GM12872 (cell line): ENCODE data around the gene COX4I1.

Experiments used
- TF ChIP-seq, protein P1 (sequence below): IDR thresholded peaks from 3 replicates; pipeline ENCODE4 v1.5.1; 2011; ENCODE audit warnings: low read depth, mild to moderate bottlenecking, low read length, moderate library complexity; ENCODE audit not compliant: insufficient read depth

The COX4I1 gene

DNA sequence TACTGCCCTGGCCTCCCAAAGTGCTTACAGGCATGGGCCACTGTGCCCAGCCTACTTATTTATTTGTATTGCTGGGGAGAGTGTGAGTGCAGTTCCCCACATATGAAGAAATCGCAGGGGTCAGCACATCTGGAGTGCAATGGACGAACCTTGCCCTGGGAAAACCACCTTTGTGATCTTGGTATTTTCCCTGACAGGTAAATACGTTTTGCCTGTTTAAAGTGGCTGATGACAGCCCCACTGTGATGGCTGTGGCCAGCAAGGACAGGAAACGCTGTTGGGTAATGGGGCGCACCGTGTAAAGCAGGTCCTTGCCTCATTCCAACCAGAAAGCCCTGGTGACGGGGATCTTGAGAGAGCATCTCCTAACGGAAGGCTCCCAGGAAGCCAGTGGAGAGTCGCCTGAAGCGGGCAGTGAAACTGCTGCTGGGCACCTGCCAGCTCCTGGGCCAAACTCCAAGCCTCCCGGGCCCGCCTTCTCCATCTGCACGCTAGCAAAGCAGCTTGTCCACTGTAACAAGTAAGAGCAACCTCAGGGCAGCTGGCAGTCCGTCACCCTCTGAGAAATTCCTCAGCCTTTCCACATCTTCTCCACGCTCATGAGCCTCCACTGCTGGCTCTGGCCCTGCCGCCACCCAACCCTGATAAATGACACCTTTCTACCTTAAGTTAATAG, 17.7 kb upstream of the COX4I1 start:
- TF ChIP-seq, protein P1, sequence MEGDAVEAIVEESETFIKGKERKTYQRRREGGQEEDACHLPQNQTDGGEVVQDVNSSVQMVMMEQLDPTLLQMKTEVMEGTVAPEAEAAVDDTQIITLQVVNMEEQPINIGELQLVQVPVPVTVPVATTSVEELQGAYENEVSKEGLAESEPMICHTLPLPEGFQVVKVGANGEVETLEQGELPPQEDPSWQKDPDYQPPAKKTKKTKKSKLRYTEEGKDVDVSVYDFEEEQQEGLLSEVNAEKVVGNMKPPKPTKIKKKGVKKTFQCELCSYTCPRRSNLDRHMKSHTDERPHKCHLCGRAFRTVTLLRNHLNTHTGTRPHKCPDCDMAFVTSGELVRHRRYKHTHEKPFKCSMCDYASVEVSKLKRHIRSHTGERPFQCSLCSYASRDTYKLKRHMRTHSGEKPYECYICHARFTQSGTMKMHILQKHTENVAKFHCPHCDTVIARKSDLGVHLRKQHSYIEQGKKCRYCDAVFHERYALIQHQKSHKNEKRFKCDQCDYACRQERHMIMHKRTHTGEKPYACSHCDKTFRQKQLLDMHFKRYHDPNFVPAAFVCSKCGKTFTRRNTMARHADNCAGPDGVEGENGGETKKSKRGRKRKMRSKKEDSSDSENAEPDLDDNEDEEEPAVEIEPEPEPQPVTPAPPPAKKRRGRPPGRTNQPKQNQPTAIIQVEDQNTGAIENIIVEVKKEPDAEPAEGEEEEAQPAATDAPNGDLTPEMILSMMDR: no peak

DNA sequence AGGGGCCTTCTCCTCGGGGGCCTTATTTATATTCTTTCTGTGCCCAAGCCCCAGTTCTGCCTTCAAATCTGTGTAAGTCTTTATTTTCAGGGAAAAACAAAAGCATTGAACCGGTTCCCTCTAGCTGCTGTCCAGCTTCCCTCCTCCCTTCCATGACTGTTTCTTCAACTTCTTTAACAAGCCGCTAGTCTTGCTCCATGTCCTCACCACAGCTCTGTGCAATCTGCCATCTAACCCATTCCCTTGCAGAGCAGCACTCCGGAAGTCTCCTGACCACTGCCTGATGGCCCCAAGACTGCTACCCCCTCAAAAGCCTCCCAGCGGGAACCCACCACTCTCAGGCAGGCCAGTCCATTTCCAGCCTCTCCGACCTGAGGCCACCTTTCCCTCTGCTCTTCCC, 17.0 kb upstream of the COX4I1 start:
- TF ChIP-seq, protein P1: no peak

DNA sequence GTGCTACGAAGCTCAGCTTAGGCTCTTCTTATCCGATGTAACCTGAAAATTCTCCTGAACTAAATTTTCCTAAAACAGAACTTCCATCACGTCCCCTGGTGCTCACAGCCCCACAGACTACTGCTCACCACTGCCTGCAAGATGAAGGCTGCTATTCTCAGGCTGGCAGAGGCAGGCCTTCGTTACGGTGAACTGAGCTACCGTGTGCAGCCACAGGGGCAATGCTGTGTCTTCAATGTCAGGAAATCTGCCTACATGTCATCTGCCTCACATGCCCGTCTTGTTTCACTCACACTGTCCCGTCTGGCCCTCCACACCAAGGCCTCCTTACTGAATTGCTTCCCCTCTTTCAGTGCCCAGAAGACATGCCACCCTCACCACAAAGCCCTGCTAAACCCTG, 16.1 kb upstream of the COX4I1 start:
- TF ChIP-seq, protein P1: no peak

DNA sequence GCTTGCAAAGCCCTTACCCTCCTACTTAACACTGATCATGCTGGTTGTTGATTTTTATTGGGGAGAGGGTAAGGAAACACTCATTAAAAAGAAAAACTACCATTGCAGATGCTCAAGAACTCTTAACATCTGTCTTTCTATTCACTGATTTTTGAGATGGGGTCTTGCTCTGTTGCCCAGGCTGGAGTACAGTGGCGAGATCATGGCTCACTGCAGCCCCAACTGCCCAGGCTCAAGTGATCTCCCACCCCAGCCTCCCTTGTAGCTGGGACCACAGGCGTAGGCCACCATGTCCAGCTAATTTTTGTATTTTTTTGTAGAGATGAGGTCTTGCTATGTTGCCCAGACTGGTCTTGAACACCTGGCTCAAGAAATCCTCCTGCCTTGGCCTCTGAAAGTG, 14.7 kb upstream of the COX4I1 start:
- TF ChIP-seq, protein P1: no peak

DNA sequence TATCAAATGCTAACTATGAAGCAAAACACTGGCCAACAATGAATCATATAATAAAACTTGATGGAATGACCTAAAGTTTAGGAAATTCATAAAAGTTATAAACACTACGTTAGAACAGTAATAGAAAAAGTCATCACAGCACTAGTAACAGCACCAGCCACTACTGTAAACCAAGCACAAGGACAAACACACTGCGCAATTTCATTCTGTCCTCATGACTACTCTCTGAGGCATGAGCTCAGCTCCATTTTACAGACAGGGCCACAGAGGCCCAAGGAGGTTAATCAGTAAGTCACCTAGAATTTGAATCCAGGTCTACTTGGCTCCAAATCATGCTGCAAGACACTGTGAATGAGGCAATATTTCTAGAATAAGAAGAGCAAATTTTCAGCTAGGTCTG, 13.6 kb upstream of the COX4I1 start:
- TF ChIP-seq, protein P1: no peak

DNA sequence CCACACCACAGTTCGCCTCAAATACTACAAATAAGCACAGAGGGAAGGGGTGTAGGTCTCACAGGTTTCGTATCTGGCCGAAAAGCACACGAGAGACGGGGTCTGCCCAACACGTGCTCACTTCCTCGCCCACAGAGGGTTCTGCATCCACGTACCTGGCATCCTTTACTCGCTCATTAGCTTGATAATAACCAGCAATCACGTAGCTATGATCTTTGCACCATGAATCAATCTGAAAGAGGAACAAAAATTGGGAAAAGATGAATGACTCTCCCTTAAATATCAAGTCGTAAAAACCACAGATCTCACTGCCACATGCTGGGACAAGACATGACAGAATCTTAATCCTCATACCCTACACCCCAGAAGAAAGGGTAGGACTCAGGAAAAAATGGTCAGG, 10.7 kb upstream of the COX4I1 start:
- TF ChIP-seq, protein P1: no peak

DNA sequence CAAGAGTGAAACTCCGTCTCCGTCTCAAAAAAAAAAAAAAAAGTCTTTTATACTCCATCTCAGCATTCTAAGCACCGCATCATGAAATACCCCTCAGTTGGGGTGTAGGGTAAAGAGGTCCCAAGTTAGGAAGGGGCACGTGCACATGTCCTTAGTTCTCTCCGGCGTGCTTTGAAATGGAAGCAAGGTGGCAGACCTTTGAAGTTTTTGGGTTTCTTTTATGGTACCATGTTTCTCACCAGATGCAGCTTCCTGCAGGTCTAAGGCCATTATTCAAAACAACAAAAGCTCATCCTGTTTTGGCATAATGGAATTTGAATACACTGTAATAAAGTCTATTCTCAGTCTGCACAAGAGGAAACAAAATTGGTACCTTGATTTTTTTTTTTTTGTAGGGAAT, 9.7 kb upstream of the COX4I1 start:
- TF ChIP-seq, protein P1: no peak
